Stimulated activated CD8-positive, alpha-beta memory T cell treated with anti-CD3 and anti-CD28 coated beads, Interleukin-2, amount 100 ng/mL, for 1 hour (primary cell): ENCODE data around the gene RNASE7.

Experiments
- DNase-seq, 2 donors: peaks; one replicate each; pipeline ENCODE4 v3.0.0-alpha.2; 2020; ENCODE audit warnings: low read depth in 2 of 2

Gene RNASE7

GRCh38 chr14:21068521-21069387 is 26.6 kb downstream of the RNASE7 start:
- peak in 1 of 2 donors; percentile 23 for DNase-seq

GRCh38 chr14:21069388-21070082 is 27.4 kb downstream of the RNASE7 start:
- DNase-seq, result no peak

GRCh38 chr14:21070083-21070609 is 28.0 kb downstream of the RNASE7 start, which contains the start of gene ARHGEF40:
Gene ARHGEF40 (plus strand): TSS chr14:21070304. CDS start chr14:21070397, 93 bp downstream.
- DNase-seq, result no peak

- DNase-seq, result no peak
Observed at GRCh38 chr14:21070610-21071224, 28.6 kb downstream of the RNASE7 start.

GRCh38 chr14:21071225-21072030 is 29.3 kb downstream of the RNASE7 start:
- no peak for DNase-seq

GRCh38 chr14:21072031-21072473 is 29.9 kb downstream of the RNASE7 start:
- DNase-seq, result no peak

GRCh38 chr14:21072781-21073339 is 30.7 kb downstream of the RNASE7 start:
- no peak for DNase-seq

- no peak for DNase-seq
Observed at GRCh38 chr14:21073921-21074320, 31.8 kb downstream of the RNASE7 start.

- DNase-seq, result no peak
Observed at GRCh38 chr14:21074398-21075272, 32.5 kb downstream of the RNASE7 start.

GRCh38 chr14:21075719-21076437 is 33.7 kb downstream of the RNASE7 start:
- DNase-seq, result no peak

GRCh38 chr14:21077672-21078071 is 35.5 kb downstream of the RNASE7 start:
- no peak for DNase-seq

- DNase-seq, result no peak
Observed at GRCh38 chr14:21078287-21078686, 36.1 kb downstream of the RNASE7 start.

- no peak for DNase-seq
Observed at GRCh38 chr14:21078726-21079125, 36.6 kb downstream of the RNASE7 start.

- DNase-seq, result no peak
Observed at GRCh38 chr14:21081521-21082142, 39.5 kb downstream of the RNASE7 start.

GRCh38 chr14:21083565-21084325 is 41.6 kb downstream of the RNASE7 start:
- no peak for DNase-seq

- no peak for DNase-seq
Observed at GRCh38 chr14:21084396-21084795, 42.2 kb downstream of the RNASE7 start.

GRCh38 chr14:21084998-21085853 is 43.1 kb downstream of the RNASE7 start:
- DNase-seq, result no peak
